ENCODE data around the gene ADRM1.

ADRM1 gene

GRCh38 chr20:62350098-62350628, 47.4 kb downstream of the ADRM1 start:
- no peaks in the 10 kb centered on the region for H3K27me3 ChIP-seq (ENCODE audit: control insufficient read depth in 1 of 2, insufficient read depth in 2 of 2, low read length in 2 of 2)
- no peaks in the 10 kb centered on the region for H3K9me3 ChIP-seq (ENCODE audit: low read length)
- peaks cover 22% of the 10 kb centered on the region for H3K4me1 ChIP-seq (ENCODE audit: insufficient read depth, low read length)
- no peak overlapping the region for H3K27ac ChIP-seq (ENCODE audit: low read depth, low read length)
- H3K4me3 ChIP-seq (ENCODE audit: low read depth in 1 of 2, low read length in 2 of 2): no peak overlapping the region
- H3K36me3 ChIP-seq (ENCODE audit: insufficient read depth, low read length): peaks cover 33% of the 10 kb centered on the region
- no peak overlapping the region for H3K9ac ChIP-seq (ENCODE audit: low read length)

GRCh38 chr20:62350629-62351422, 48.0 kb downstream of the ADRM1 start:
- Histone ChIP-seq H3K4me3 (ENCODE audit: low read depth in 1 of 2, low read length in 2 of 2) (no peak overlapping the region), H3K27ac (ENCODE audit: low read depth, low read length) (no peak overlapping the region), H3K4me1 (ENCODE audit: insufficient read depth, low read length) (peaks cover 29% of the 10 kb centered on the region), H3K9ac (ENCODE audit: low read length) (no peak overlapping the region), H3K36me3 (ENCODE audit: insufficient read depth, low read length) (peaks cover 27% of the 10 kb centered on the region), H3K9me3 (ENCODE audit: low read length) (no peaks in the 10 kb centered on the region), H3K27me3 (ENCODE audit: control insufficient read depth in 1 of 2, insufficient read depth in 2 of 2, low read length in 2 of 2) (no peaks in the 10 kb centered on the region)

GRCh38 chr20:62351469-62352401, 48.9 kb downstream of the ADRM1 start:
- Histone ChIP-seq H3K4me3 (ENCODE audit: low read depth in 1 of 2, low read length in 2 of 2) (no peak overlapping the region), H3K4me1 (ENCODE audit: insufficient read depth, low read length) (peaks cover 38% of the 10 kb centered on the region), H3K9me3 (ENCODE audit: low read length) (no peaks in the 10 kb centered on the region), H3K9ac (ENCODE audit: low read length) (no peak overlapping the region), H3K27me3 (ENCODE audit: control insufficient read depth in 1 of 2, insufficient read depth in 2 of 2, low read length in 2 of 2) (no peaks in the 10 kb centered on the region), H3K36me3 (ENCODE audit: insufficient read depth, low read length) (peaks cover 18% of the 10 kb centered on the region), H3K27ac (ENCODE audit: low read depth, low read length) (peak overlapping the region; percentile 86)

GRCh38 chr20:62352402-62353288, 49.8 kb downstream of the ADRM1 start:
- Histone ChIP-seq H3K9ac (ENCODE audit: low read length) (no peak overlapping the region), H3K36me3 (ENCODE audit: insufficient read depth, low read length) (peaks cover 16% of the 10 kb centered on the region), H3K27me3 (ENCODE audit: control insufficient read depth in 1 of 2, insufficient read depth in 2 of 2, low read length in 2 of 2) (no peaks in the 10 kb centered on the region), H3K4me3 (ENCODE audit: low read depth in 1 of 2, low read length in 2 of 2) (no peak overlapping the region), H3K4me1 (ENCODE audit: insufficient read depth, low read length) (peaks cover 47% of the 10 kb centered on the region), H3K9me3 (ENCODE audit: low read length) (no peaks in the 10 kb centered on the region), H3K27ac (ENCODE audit: low read depth, low read length) (peak overlapping the region; percentile 86)

- H3K36me3 ChIP-seq (ENCODE audit: insufficient read depth, low read length): peaks cover 12% of the 10 kb centered on the region
- no peak overlapping the region for H3K4me3 ChIP-seq (ENCODE audit: low read depth in 1 of 2, low read length in 2 of 2)
- H3K27ac ChIP-seq (ENCODE audit: low read depth, low read length): peak overlapping the region; percentile 86
- no peaks in the 10 kb centered on the region for H3K9me3 ChIP-seq (ENCODE audit: low read length)
- H3K4me1 ChIP-seq (ENCODE audit: insufficient read depth, low read length): peaks cover 55% of the 10 kb centered on the region
- no peaks in the 10 kb centered on the region for H3K27me3 ChIP-seq (ENCODE audit: control insufficient read depth in 1 of 2, insufficient read depth in 2 of 2, low read length in 2 of 2)
- H3K9ac ChIP-seq (ENCODE audit: low read length): no peak overlapping the region
Measured at GRCh38 chr20:62353289-62354030, 50.7 kb downstream of the ADRM1 start.

- Histone ChIP-seq H3K4me3 (ENCODE audit: low read depth in 1 of 2, low read length in 2 of 2) (no peak overlapping the region), H3K4me1 (ENCODE audit: insufficient read depth, low read length) (peaks cover 63% of the 10 kb centered on the region), H3K27ac (ENCODE audit: low read depth, low read length) (peak overlapping the region; percentile 86), H3K36me3 (ENCODE audit: insufficient read depth, low read length) (peaks cover 12% of the 10 kb centered on the region), H3K9me3 (ENCODE audit: low read length) (no peaks in the 10 kb centered on the region), H3K9ac (ENCODE audit: low read length) (peak overlapping the region; percentile 71), H3K27me3 (ENCODE audit: control insufficient read depth in 1 of 2, insufficient read depth in 2 of 2, low read length in 2 of 2) (no peaks in the 10 kb centered on the region)
Measured at GRCh38 chr20:62354031-62354808, 51.4 kb downstream of the ADRM1 start.

GRCh38 chr20:62354811-62355341, 52.1 kb downstream of the ADRM1 start:
- Histone ChIP-seq H3K9me3 (ENCODE audit: low read length) (no peaks in the 10 kb centered on the region), H3K36me3 (ENCODE audit: insufficient read depth, low read length) (peaks cover 12% of the 10 kb centered on the region), H3K27ac (ENCODE audit: low read depth, low read length) (peak overlapping the region; percentile 82), H3K4me1 (ENCODE audit: insufficient read depth, low read length) (peaks cover 68% of the 10 kb centered on the region), H3K4me3 (ENCODE audit: low read depth in 1 of 2, low read length in 2 of 2) (peak overlapping the region in 1 of 2 donors; percentile 31), H3K9ac (ENCODE audit: low read length) (peak overlapping the region; percentile 71), H3K27me3 (ENCODE audit: control insufficient read depth in 1 of 2, insufficient read depth in 2 of 2, low read length in 2 of 2) (no peaks in the 10 kb centered on the region)

GRCh38 chr20:62355516-62355877, 52.7 kb downstream of the ADRM1 start:
- peak overlapping the region; percentile 71 for H3K9ac ChIP-seq (ENCODE audit: low read length)
- peaks cover 68% of the 10 kb centered on the region for H3K4me1 ChIP-seq (ENCODE audit: insufficient read depth, low read length)
- peaks cover 11% of the 10 kb centered on the region for H3K36me3 ChIP-seq (ENCODE audit: insufficient read depth, low read length)
- H3K27ac ChIP-seq (ENCODE audit: low read depth, low read length): peak overlapping the region; percentile 82
- no peaks in the 10 kb centered on the region for H3K27me3 ChIP-seq (ENCODE audit: control insufficient read depth in 1 of 2, insufficient read depth in 2 of 2, low read length in 2 of 2)
- no peaks in the 10 kb centered on the region for H3K9me3 ChIP-seq (ENCODE audit: low read length)
- H3K4me3 ChIP-seq (ENCODE audit: low read depth in 1 of 2, low read length in 2 of 2): peak overlapping the region in 1 of 2 donors; percentile 31

- no peaks in the 10 kb centered on the region for H3K27me3 ChIP-seq (ENCODE audit: control insufficient read depth in 1 of 2, insufficient read depth in 2 of 2, low read length in 2 of 2)
- H3K9ac ChIP-seq (ENCODE audit: low read length): peak overlapping the region; percentile 71
- peaks cover 5% of the 10 kb centered on the region for H3K36me3 ChIP-seq (ENCODE audit: insufficient read depth, low read length)
- peak overlapping the region; percentile 82 for H3K27ac ChIP-seq (ENCODE audit: low read depth, low read length)
- no peaks in the 10 kb centered on the region for H3K9me3 ChIP-seq (ENCODE audit: low read length)
- peak overlapping the region; percentile 6 to 41 for H3K4me3 ChIP-seq (ENCODE audit: low read depth in 1 of 2, low read length in 2 of 2)
- peaks cover 72% of the 10 kb centered on the region for H3K4me1 ChIP-seq (ENCODE audit: insufficient read depth, low read length)
Measured at GRCh38 chr20:62355878-62356588, 53.2 kb downstream of the ADRM1 start.

All from muscle layer of colon (tissue), 2 donors.